Endothelial cell (in vitro differentiated cells): ENCODE measurements around the gene LPP. TPM values are rescaled to one million over a fixed set of nuclear protein-coding genes. Genes with fewer than 3 reads are reported as not detected.

Experiments used
- DNase-seq: peaks from one replicate; pipeline ENCODE4 v3.0.0; 2021; ENCODE audit warnings: low spot score
- H3K27ac Mint-ChIP-seq: one replicate; pipeline ENCODE4 v1.8.0; 2021; ENCODE audit warnings: mixed read lengths, inconsistent platforms; ENCODE audit not compliant: unreplicated experiment
- H3K27me3 Mint-ChIP-seq: one replicate; pipeline ENCODE4 v1.8.0; 2021; ENCODE audit warnings: mild to moderate bottlenecking, moderate library complexity, mixed read lengths, inconsistent platforms; ENCODE audit not compliant: unreplicated experiment
- H3K36me3 Mint-ChIP-seq: one replicate; pipeline ENCODE4 v1.8.0; 2021; ENCODE audit warnings: mild to moderate bottlenecking, low read depth, mixed read lengths, inconsistent platforms; ENCODE audit not compliant: unreplicated experiment
- H3K4me1 Mint-ChIP-seq: one replicate; pipeline ENCODE4 v1.8.0; 2021; ENCODE audit warnings: mild to moderate bottlenecking, mixed read lengths, inconsistent platforms; ENCODE audit not compliant: unreplicated experiment
- H3K4me3 Mint-ChIP-seq: one replicate; pipeline ENCODE4 v1.8.0; 2021; ENCODE audit warnings: mild to moderate bottlenecking, mixed read lengths, inconsistent platforms; ENCODE audit not compliant: unreplicated experiment
- H3K9me3 Mint-ChIP-seq: one replicate; pipeline ENCODE4 v1.8.0; 2021; ENCODE audit warnings: mixed read lengths, inconsistent platforms; ENCODE audit not compliant: unreplicated experiment
- CTCF ChIP-seq: fragments of 200-600 bp; sonication (generic); IDR thresholded peaks from one replicate; pipeline ENCODE4 v1.5.0; 2021; ENCODE audit warnings: antibody characterized with exemption; ENCODE audit not compliant: unreplicated experiment
- total RNA-seq: library from RNA; stranded (reverse); fragmentation: NEBNext Ultra II Directional; extraction: Animal tissue kit (Norgen Biotek cat#: 25700); gene quantifications from one replicate; pipeline ENCODE4 v1.2.1, GENCODE V29; 2021; ENCODE audit not compliant: unreplicated experiment

The LPP gene
- total RNA-seq, 1 donor from 2014 or later, result 181 TPM

DNA sequence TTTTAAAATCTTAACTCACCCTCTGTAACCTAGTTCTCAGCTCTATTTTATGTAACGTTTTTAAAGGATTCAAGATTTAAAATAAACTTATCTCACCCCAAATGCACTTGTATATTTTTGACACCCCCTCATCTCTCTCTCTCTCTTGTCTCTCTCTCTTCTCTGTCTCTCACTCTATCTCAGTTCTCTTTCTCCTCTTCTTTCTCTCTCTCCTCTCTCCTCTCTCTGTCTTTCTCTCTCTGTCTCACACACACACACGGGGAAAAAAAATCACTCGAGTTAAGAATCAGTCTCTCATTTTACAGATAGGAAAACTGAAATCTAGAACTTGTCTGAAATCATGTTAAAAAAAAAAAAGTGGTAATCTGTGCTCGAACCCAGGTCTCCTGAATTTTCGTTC lies 108.5 kb downstream of the LPP start:
- no peak overlapping the region for H3K27ac Mint-ChIP-seq
- TF ChIP-seq CTCF, result no peak
- no peak overlapping the region for H3K4me3 Mint-ChIP-seq
- H3K9me3 Mint-ChIP-seq, result no peaks in the 10 kb centered on the region
- peaks cover 4% of the 10 kb centered on the region for H3K36me3 Mint-ChIP-seq
- no peak for DNase-seq
- H3K27me3 Mint-ChIP-seq, result peaks cover 2% of the 10 kb centered on the region
- H3K4me1 Mint-ChIP-seq, result peaks cover 3% of the 10 kb centered on the region

DNA sequence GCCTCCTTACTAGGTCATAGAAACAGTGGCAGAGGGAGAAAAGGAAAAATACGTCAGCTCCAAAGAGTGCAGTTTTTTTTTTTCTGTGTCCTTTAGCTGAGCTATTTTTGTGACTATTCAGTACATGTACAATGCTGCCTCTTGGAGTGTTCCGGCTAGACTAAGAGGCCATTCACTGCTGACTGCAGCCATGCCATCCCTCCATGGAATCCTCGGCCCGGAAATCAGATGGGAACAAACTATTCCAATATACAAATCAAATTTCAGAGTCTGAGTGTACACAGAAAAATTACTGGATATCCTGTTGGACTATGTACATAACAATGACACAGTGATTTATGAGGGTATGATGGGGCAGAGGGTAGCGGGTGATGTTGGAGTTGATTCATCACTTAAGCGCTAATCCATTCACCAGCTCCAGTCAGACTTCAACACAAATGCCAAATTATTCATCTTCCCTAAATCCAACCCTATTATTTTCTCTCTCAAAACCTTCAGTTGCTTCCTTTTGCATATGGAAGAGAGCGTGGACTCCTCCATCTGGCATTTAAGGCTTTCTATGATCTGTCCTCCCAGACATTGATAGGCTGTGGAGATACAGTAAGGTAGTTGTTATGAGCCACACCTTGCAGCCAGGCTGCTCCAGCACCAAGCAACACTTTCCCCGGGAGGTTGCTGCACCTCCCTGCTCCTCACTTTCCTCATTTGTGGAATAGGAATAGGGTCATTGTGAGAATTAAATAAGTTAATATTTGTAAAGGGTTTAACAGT lies 109.1 kb downstream of the LPP start:
- TF ChIP-seq CTCF, result no peak
- no peak for DNase-seq
- H3K4me3 Mint-ChIP-seq, result no peak overlapping the region
- H3K9me3 Mint-ChIP-seq, result no peaks in the 10 kb centered on the region
- H3K4me1 Mint-ChIP-seq, result peaks cover 5% of the 10 kb centered on the region
- H3K36me3 Mint-ChIP-seq, result peaks cover 4% of the 10 kb centered on the region
- no peak overlapping the region for H3K27ac Mint-ChIP-seq
- peaks cover 2% of the 10 kb centered on the region for H3K27me3 Mint-ChIP-seq

GRCh38 chr3:188264226-188265207 lies 110.6 kb downstream of the LPP start:
- H3K9me3 Mint-ChIP-seq, result no peaks in the 10 kb centered on the region
- no peak overlapping the region for H3K27ac Mint-ChIP-seq
- H3K4me3 Mint-ChIP-seq, result no peak overlapping the region
- peaks cover 4% of the 10 kb centered on the region for H3K36me3 Mint-ChIP-seq
- peaks cover 3% of the 10 kb centered on the region for H3K27me3 Mint-ChIP-seq
- TF ChIP-seq CTCF, result no peak
- peaks cover 13% of the 10 kb centered on the region for H3K4me1 Mint-ChIP-seq
- no peak for DNase-seq

DNA sequence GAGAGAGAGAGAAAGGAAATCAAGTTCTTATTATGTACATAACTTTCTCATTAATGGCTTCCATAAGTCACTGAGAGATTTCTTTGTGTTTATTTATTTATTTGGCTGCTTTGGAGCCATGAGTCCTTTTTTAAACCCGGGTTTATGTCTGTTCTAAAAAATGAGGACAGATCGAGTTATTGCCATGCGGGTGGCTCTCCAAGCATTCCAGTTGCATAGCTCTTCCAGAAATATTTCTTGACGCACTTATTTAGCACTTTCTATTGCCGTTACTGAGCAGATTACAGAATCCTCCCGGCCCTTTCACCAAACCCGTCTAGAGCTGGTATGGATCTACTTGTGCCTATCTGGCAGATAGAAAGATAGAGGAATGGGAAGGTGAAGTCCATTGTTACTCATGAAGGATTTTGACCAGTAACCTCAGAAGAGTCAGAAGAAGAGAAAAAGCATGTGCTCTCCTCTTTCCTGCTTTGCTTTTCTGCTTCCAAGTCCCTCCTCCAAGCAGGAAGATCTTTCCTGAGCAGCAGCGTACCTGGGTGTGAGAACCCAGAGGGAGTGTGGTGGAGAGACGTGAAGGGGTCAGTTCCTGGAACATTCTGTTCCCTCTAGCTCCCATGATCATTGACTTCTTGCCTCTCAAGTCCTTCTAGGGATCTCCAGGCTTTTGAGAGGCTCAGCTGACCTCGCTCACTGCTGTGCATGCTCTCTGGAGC lies 112.8 kb downstream of the LPP start:
- no peak for TF ChIP-seq CTCF
- Mint-ChIP-seq H3K4me3 (no peak overlapping the region), H3K36me3 (peaks cover 4% of the 10 kb centered on the region), H3K9me3 (no peaks in the 10 kb centered on the region), H3K27me3 (peaks cover 3% of the 10 kb centered on the region), H3K4me1 (peaks cover 28% of the 10 kb centered on the region), H3K27ac (peak overlapping the region; percentile 72)
- DNase-seq, result no peak
